Measurements from ENCODE around the gene RPE.

The RPE gene

GRCh38 chr2:210020138-210020537 lies 17.7 kb downstream of the RPE start:
- no peak for TF ChIP-seq CTCF (IDR thresholded peaks at IDR 0.05; ENCODE audit: low read depth, low read length, missing control alignments)
- H3K4me3 ChIP-seq (ENCODE audit: low read depth, low read length): no peak overlapping the region
- DNase-seq (ENCODE audit: low read depth): no peak

- no peak for TF ChIP-seq CTCF (IDR thresholded peaks at IDR 0.05; ENCODE audit: low read depth, low read length, missing control alignments)
- no peak for DNase-seq (ENCODE audit: low read depth)
- no peak overlapping the region for H3K4me3 ChIP-seq (ENCODE audit: low read depth, low read length)
Observed at GRCh38 chr2:210022824-210023223, 20.4 kb downstream of the RPE start.

GRCh38 chr2:210027608-210028007 lies 25.2 kb downstream of the RPE start:
- no peak for TF ChIP-seq CTCF (IDR thresholded peaks at IDR 0.05; ENCODE audit: low read depth, low read length, missing control alignments)
- no peak overlapping the region for H3K4me3 ChIP-seq (ENCODE audit: low read depth, low read length)
- DNase-seq (ENCODE audit: low read depth): no peak

- DNase-seq (ENCODE audit: low read depth): no peak
- H3K4me3 ChIP-seq (ENCODE audit: low read depth, low read length): no peak overlapping the region
- no peak for TF ChIP-seq CTCF (IDR thresholded peaks at IDR 0.05; ENCODE audit: low read depth, low read length, missing control alignments)
Observed at GRCh38 chr2:210028178-210028577, 25.7 kb downstream of the RPE start.

GRCh38 chr2:210034087-210034683 lies 31.7 kb downstream of the RPE start:
- no peak overlapping the region for H3K4me3 ChIP-seq (ENCODE audit: low read depth, low read length)
- DNase-seq (ENCODE audit: low read depth): no peak
- TF ChIP-seq CTCF (IDR thresholded peaks at IDR 0.05; ENCODE audit: low read depth, low read length, missing control alignments): no peak

- no peak for TF ChIP-seq CTCF (IDR thresholded peaks at IDR 0.05; ENCODE audit: low read depth, low read length, missing control alignments)
Observed at GRCh38 chr2:210035679-210036078, 33.2 kb downstream of the RPE start.

GRCh38 chr2:210038078-210038477 lies 35.6 kb downstream of the RPE start:
- H3K4me3 ChIP-seq (ENCODE audit: low read depth, low read length): no peak overlapping the region
- no peak for TF ChIP-seq CTCF (IDR thresholded peaks at IDR 0.05; ENCODE audit: low read depth, low read length, missing control alignments)
- no peak for DNase-seq (ENCODE audit: low read depth)

More at GRCh38 chr2:210035679-210036078, 33.2 kb downstream of the RPE start:
- no peak overlapping the region for H3K4me3 ChIP-seq (ENCODE audit: low read depth, low read length)
- DNase-seq (ENCODE audit: low read depth): no peak

Measured in GM12864 (cell line).